ENCODE results near the gene NACC2. TPM values are rescaled to one million over a fixed set of nuclear protein-coding genes. Genes with fewer than 3 reads are reported as not detected.

The NACC2 gene
- total and polyA plus RNA-seq, 10 of the 15 experiments (the other 5 are each of a cell fraction or from before 2014, with no cell fraction given): 0.66 to 14.7 (median 3.5) TPM

DNA sequence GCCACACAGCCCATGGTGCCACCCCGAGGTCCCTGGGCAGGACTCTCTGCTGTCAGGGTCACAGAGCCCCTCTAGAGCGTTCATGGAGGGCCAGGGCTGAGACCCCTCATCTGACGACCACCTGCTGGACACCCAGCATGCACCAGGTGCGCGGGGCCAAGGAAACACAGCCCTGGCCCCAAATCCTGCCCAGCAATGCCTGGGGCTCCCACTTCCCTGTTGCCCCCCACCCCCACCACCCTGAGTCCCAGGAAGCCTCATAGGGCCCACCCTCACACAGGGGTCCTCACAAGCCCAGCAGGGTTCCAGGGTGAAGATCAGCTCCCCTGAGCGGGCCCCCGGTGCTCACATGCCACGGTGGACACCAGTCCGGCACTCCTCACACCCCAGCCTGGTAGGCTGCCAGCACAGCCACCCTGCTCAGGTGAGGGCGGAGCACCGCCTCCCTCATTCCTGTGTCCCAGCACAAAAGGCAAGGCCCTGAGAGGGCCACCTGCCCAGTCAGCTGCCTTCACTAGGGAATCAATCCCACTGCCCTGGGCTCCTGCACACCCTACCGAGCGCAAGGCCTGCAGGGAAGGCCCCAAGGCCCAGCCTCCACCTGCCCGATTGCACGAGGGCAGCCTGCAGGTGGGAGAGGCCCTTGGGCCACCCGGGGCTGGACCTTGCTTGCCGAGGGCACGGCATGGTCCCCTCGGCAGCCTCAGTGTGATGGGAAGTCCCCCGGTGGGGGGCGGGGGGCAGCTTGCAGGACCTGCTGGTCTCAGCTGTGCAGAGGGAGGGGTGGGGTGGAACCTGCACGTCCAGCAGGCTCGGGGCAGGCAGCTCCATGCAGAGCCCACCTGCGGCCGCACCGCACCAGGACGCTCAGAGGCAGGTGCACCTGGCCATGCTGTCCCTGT, 77.5 kb downstream of the NACC2 start:
- intact Hi-C loops (cut with micrococcal nuclease; ENCODE audit: unreplicated experiment): no loop called here
- H3K4me2 ChIP-seq (ENCODE audit: control insufficient read depth, insufficient read depth): no peak overlapping the region
- SMC1A ChIA-PET (ENCODE audit: uncharacterized antibody, unreplicated experiment): no interaction called here
- no peak for FAIRE-seq
- H3K27me3 ChIP-seq (replicated peaks in 1 of 2; ENCODE audit: control insufficient read depth in 2 of 2, insufficient read depth in 2 of 2, low read length in 1 of 2): no peaks in the 10 kb centered on the region
- CTCF ChIA-PET: no interaction called here
- no peak overlapping the region for H3K27ac ChIP-seq (ENCODE audit: control insufficient read depth, insufficient read depth)
- H2AFZ ChIP-seq (ENCODE audit: control insufficient read depth, low read depth, low read length): no peak overlapping the region
- no TSS peak for BruUV-seq (replicated peaks)
- POLR2A ChIA-PET: no interaction called here
- RAD21 ChIA-PET (ENCODE audit: unreplicated experiment): no interaction called here
- whole genome bisulfite sequencing (ENCODE audit: insufficient coverage, insufficient replicate concordance, low lambda C conversion rate, missing lambda C conversion rate): 65% methylated on average over 14 of the region's 27 CpGs
- no peak overlapping the region for H3K9ac ChIP-seq (ENCODE audit: control insufficient read depth, insufficient read depth, low read length)
- peaks cover 0 to 5% of the 10 kb centered on the region in 2 experiments; a peak in 2 of 4 replicates for H3K36me3 ChIP-seq (ENCODE audit: control insufficient read depth in 2 of 2, insufficient read depth in 2 of 2, low read length in 1 of 2)
- in situ Hi-C loops (cut with MboI): no loop called here
- H4K20me1 ChIP-seq (ENCODE audit: control insufficient read depth, insufficient read depth): no peaks in the 10 kb centered on the region
- H3K4me1 ChIP-seq (ENCODE audit: control insufficient read depth, insufficient read depth, low read length): no peaks in the 10 kb centered on the region
- H3K9me3 ChIP-seq (replicated peaks; ENCODE audit: control insufficient read depth, insufficient read depth, low read length): no peaks in the 10 kb centered on the region; the same call in 2 of the 3 replicates
- H3K79me2 ChIP-seq (ENCODE audit: control insufficient read depth, insufficient read depth, low read length): no peaks in the 10 kb centered on the region
- no peak for ATAC-seq
- no peak overlapping the region for H3K4me3 ChIP-seq
- DNase-seq (ENCODE audit: low read depth, low spot score): no peak
- TF ChIP-seq RAD51 (IDR thresholded peaks at IDR 0.05) (no peak), TARDBP (IDR thresholded peaks at IDR 0.05; ENCODE audit: borderline replicate concordance) (no peak), MYB (IDR thresholded peaks at IDR 0.05; ENCODE audit: borderline replicate concordance, low read depth, low read length) (no peak), SREBF2 (IDR thresholded peaks at IDR 0.05; ENCODE audit: low read length) (no peak), SMARCA5 (IDR thresholded peaks at IDR 0.05) (no peak), TBL1XR1 (IDR thresholded peaks at IDR 0.05; ENCODE audit: low read depth, low read length) (no peak), HDAC6 (IDR thresholded peaks at IDR 0.05; ENCODE audit: unreplicated experiment) (no peak), CBFB (IDR thresholded peaks at IDR 0.05; ENCODE audit: low read depth) (no peak), PAX8 (IDR thresholded peaks at IDR 0.05) (no peak), MTA3 (IDR thresholded peaks at IDR 0.05; ENCODE audit: borderline replicate concordance, low read length) (no peak), SRF (IDR thresholded peaks at IDR 0.05; ENCODE audit: low read depth in 2 of 2, low read length in 2 of 2) (no peak), NFYB (IDR thresholded peaks at IDR 0.05; ENCODE audit: insufficient read depth, low read depth, low read length) (no peak)
- TF ChIP-seq, protein P1, sequence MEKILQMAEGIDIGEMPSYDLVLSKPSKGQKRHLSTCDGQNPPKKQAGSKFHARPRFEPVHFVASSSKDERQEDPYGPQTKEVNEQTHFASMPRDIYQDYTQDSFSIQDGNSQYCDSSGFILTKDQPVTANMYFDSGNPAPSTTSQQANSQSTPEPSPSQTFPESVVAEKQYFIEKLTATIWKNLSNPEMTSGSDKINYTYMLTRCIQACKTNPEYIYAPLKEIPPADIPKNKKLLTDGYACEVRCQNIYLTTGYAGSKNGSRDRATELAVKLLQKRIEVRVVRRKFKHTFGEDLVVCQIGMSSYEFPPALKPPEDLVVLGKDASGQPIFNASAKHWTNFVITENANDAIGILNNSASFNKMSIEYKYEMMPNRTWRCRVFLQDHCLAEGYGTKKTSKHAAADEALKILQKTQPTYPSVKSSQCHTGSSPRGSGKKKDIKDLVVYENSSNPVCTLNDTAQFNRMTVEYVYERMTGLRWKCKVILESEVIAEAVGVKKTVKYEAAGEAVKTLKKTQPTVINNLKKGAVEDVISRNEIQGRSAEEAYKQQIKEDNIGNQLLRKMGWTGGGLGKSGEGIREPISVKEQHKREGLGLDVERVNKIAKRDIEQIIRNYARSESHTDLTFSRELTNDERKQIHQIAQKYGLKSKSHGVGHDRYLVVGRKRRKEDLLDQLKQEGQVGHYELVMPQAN (conservative IDR thresholded peaks at IDR 0.05): no peak
- TF ChIP-seq, protein P2, sequence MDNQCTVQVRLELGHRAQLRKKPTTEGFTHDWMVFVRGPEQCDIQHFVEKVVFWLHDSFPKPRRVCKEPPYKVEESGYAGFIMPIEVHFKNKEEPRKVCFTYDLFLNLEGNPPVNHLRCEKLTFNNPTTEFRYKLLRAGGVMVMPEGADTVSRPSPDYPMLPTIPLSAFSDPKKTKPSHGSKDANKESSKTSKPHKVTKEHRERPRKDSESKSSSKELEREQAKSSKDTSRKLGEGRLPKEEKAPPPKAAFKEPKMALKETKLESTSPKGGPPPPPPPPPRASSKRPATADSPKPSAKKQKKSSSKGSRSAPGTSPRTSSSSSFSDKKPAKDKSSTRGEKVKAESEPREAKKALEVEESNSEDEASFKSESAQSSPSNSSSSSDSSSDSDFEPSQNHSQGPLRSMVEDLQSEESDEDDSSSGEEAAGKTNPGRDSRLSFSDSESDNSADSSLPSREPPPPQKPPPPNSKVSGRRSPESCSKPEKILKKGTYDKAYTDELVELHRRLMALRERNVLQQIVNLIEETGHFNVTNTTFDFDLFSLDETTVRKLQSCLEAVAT (IDR thresholded peaks at IDR 0.05): no peak
- TF ChIP-seq, protein P3, sequence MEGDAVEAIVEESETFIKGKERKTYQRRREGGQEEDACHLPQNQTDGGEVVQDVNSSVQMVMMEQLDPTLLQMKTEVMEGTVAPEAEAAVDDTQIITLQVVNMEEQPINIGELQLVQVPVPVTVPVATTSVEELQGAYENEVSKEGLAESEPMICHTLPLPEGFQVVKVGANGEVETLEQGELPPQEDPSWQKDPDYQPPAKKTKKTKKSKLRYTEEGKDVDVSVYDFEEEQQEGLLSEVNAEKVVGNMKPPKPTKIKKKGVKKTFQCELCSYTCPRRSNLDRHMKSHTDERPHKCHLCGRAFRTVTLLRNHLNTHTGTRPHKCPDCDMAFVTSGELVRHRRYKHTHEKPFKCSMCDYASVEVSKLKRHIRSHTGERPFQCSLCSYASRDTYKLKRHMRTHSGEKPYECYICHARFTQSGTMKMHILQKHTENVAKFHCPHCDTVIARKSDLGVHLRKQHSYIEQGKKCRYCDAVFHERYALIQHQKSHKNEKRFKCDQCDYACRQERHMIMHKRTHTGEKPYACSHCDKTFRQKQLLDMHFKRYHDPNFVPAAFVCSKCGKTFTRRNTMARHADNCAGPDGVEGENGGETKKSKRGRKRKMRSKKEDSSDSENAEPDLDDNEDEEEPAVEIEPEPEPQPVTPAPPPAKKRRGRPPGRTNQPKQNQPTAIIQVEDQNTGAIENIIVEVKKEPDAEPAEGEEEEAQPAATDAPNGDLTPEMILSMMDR (IDR thresholded peaks at IDR 0.05 in 2 of 3, conservative IDR thresholded peaks at IDR 0.05 in 1 of 3; ENCODE audit: control insufficient read depth in 2 of 3, extremely low read depth in 1 of 3, insufficient read depth in 1 of 3, low read depth in 3 of 3, low read length in 3 of 3): no peak
- TF ChIP-seq, protein P4, sequence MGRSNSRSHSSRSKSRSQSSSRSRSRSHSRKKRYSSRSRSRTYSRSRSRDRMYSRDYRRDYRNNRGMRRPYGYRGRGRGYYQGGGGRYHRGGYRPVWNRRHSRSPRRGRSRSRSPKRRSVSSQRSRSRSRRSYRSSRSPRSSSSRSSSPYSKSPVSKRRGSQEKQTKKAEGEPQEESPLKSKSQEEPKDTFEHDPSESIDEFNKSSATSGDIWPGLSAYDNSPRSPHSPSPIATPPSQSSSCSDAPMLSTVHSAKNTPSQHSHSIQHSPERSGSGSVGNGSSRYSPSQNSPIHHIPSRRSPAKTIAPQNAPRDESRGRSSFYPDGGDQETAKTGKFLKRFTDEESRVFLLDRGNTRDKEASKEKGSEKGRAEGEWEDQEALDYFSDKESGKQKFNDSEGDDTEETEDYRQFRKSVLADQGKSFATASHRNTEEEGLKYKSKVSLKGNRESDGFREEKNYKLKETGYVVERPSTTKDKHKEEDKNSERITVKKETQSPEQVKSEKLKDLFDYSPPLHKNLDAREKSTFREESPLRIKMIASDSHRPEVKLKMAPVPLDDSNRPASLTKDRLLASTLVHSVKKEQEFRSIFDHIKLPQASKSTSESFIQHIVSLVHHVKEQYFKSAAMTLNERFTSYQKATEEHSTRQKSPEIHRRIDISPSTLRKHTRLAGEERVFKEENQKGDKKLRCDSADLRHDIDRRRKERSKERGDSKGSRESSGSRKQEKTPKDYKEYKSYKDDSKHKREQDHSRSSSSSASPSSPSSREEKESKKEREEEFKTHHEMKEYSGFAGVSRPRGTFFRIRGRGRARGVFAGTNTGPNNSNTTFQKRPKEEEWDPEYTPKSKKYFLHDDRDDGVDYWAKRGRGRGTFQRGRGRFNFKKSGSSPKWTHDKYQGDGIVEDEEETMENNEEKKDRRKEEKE (IDR thresholded peaks at IDR 0.05): no peak

Measured in GM12878 (cell line).